ENCODE data around the gene ENTPD7.

- TF ChIP-seq E2F5 (CRISPR knock-in tag; IDR thresholded peaks at IDR 0.05) = no peak
- no peak for TF ChIP-seq CTCF (IDR thresholded peaks at IDR 0.05)
- TF ChIP-seq MXD4 (CRISPR knock-in tag; IDR thresholded peaks at IDR 0.05; ENCODE audit: borderline replicate concordance) = no peak
- TF ChIP-seq NR2C2 (CRISPR knock-in tag; IDR thresholded peaks at IDR 0.05) = no peak
- no peak for TF ChIP-seq TCF7 (CRISPR knock-in tag; IDR thresholded peaks at IDR 0.05; ENCODE audit: low read depth)
- TF ChIP-seq ESRRA (CRISPR knock-in tag; IDR thresholded peaks at IDR 0.05; ENCODE audit: borderline replicate concordance) = no peak
- TF ChIP-seq JUN (CRISPR knock-in tag; IDR thresholded peaks at IDR 0.05) = no peak
- TF ChIP-seq ZNF281 (CRISPR knock-in tag; IDR thresholded peaks at IDR 0.05) = no peak
These were observed 48.0 kb upstream of the ENTPD7 start for GRCh38 chr10:99611326-99611725.
